SK-N-SH treated with all-trans-retinoic acid at 6 μM for 48 hours (cell line): ENCODE measurements around the gene FTCDNL1.

ENCODE experiments used
- ATAC-seq: fragments of 200-7000 bp; cut with Tn5 transposase; 3 replicates; pipeline ENCODE4 v1.9.1; 2020; ENCODE audit warnings: mild to moderate bottlenecking, moderate library complexity
- ARNTL ChIP-seq: fragments of 450-650 bp; formaldehyde crosslinking; IDR thresholded peaks from 2 replicates; pipeline ENCODE4 v1.5.0; 2020; ENCODE audit warnings: low read depth, mild to moderate bottlenecking, moderate library complexity, borderline replicate concordance
- BACH2 ChIP-seq: fragments of 250-450 bp; sonication (Bioruptor Pico); IDR thresholded peaks from 2 replicates; pipeline ENCODE4 v1.9.0; 2021; ENCODE audit warnings: mild to moderate bottlenecking, borderline replicate concordance
- CREB5 ChIP-seq: fragments of 250-450 bp; sonication (Bioruptor Pico); IDR thresholded peaks from 2 replicates; pipeline ENCODE4 v1.5.1; 2020; ENCODE audit warnings: low read depth, mild to moderate bottlenecking, moderate library complexity
- CSDC2 ChIP-seq: fragments of 250-450 bp; sonication (Bioruptor Pico); IDR thresholded peaks from 2 replicates; pipeline ENCODE4 v1.5.0; 2020; ENCODE audit warnings: mild to moderate bottlenecking, moderate library complexity
- ESRRG ChIP-seq: fragments of 250-450 bp; sonication (Bioruptor Pico); IDR thresholded peaks from 2 replicates; pipeline ENCODE4 v1.6.1; 2021; ENCODE audit warnings: mild to moderate bottlenecking
- GLIS3 ChIP-seq: fragments of 250-450 bp; sonication (Bioruptor Pico); IDR thresholded peaks from 2 replicates; pipeline ENCODE4 v1.5.0; 2020; ENCODE audit warnings: mild to moderate bottlenecking, moderate library complexity
- ISL1 ChIP-seq: fragments of 250-450 bp; sonication (Bioruptor Pico); IDR thresholded peaks from 2 replicates; pipeline ENCODE4 v2.1.2; 2022; ENCODE audit warnings: mild to moderate bottlenecking, moderate library complexity
- OSR1 ChIP-seq: fragments of 250-450 bp; sonication (Bioruptor Pico); IDR thresholded peaks from 2 replicates; pipeline ENCODE4 v1.8.0; 2022; ENCODE audit warnings: moderate library complexity, mild to moderate bottlenecking, inconsistent platforms
- PATZ1 ChIP-seq: fragments of 250-450 bp; sonication (Bioruptor Pico); IDR thresholded peaks from 2 replicates; pipeline ENCODE4 v1.8.0; 2020; ENCODE audit warnings: mild to moderate bottlenecking, moderate library complexity, borderline replicate concordance
- POU6F1 ChIP-seq: fragments of 250-450 bp; sonication (Bioruptor Pico); IDR thresholded peaks from 2 replicates; pipeline ENCODE4 v1.8.0; 2021; ENCODE audit warnings: low read depth, mild to moderate bottlenecking, moderate library complexity, borderline replicate concordance
- PPARA ChIP-seq: fragments of 250-450 bp; sonication (Bioruptor Pico); IDR thresholded peaks from 2 replicates; pipeline ENCODE4 v1.5.0; 2020; ENCODE audit warnings: mild to moderate bottlenecking, borderline replicate concordance
- RARB ChIP-seq: fragments of 250-450 bp; sonication (Bioruptor Pico); IDR thresholded peaks from 2 replicates; pipeline ENCODE4 v1.8.0; 2021; ENCODE audit warnings: mild to moderate bottlenecking, moderate library complexity
- SNAI2 ChIP-seq: fragments of 250-450 bp; sonication (Bioruptor Pico); IDR thresholded peaks from 2 replicates; pipeline ENCODE4 v1.5.0; 2020; ENCODE audit warnings: mild to moderate bottlenecking, moderate library complexity
- TCF4 ChIP-seq: fragments of 250-450 bp; sonication (Bioruptor Pico); IDR thresholded peaks from 2 replicates; pipeline ENCODE4 v1.8.0; 2021; ENCODE audit warnings: mild to moderate bottlenecking, moderate library complexity, borderline replicate concordance
- TOX ChIP-seq: fragments of 250-450 bp; sonication (Bioruptor Pico); IDR thresholded peaks from 2 replicates; pipeline ENCODE4 v1.8.0; 2021; ENCODE audit warnings: mild to moderate bottlenecking, moderate library complexity, borderline replicate concordance
- TSHZ2 ChIP-seq: fragments of 250-450 bp; sonication (Bioruptor Pico); IDR thresholded peaks from 2 replicates; pipeline ENCODE4 v1.5.0; 2020; ENCODE audit warnings: mild to moderate bottlenecking, moderate library complexity
- ZC3H10 ChIP-seq: fragments of 250-450 bp; sonication (Bioruptor Pico); IDR thresholded peaks from 2 replicates; pipeline ENCODE4 v1.5.1; 2021; ENCODE audit warnings: mild to moderate bottlenecking, moderate library complexity
- ZFP3 ChIP-seq: fragments of 250-450 bp; sonication (Bioruptor Pico); IDR thresholded peaks from 2 replicates; pipeline ENCODE4 v1.5.0; 2020; ENCODE audit warnings: mild to moderate bottlenecking, moderate library complexity
- ZFP30 ChIP-seq: fragments of 450-650 bp; formaldehyde crosslinking; IDR thresholded peaks from 2 replicates; pipeline ENCODE4 v1.5.0; 2022; ENCODE audit warnings: mild to moderate bottlenecking, moderate library complexity
- ZNF565 ChIP-seq: fragments of 450-650 bp; formaldehyde crosslinking; conservative IDR thresholded peaks from 2 replicates; pipeline ENCODE4 v1.5.0; 2020; ENCODE audit warnings: low read depth, mild to moderate bottlenecking, moderate library complexity
- ZNF70 ChIP-seq: fragments of 450-650 bp; formaldehyde crosslinking; IDR thresholded peaks from 2 replicates; pipeline ENCODE4 v1.5.0; 2020; ENCODE audit warnings: mild to moderate bottlenecking, moderate library complexity
- ZNF8 ChIP-seq: fragments of 450-650 bp; formaldehyde crosslinking; IDR thresholded peaks from 2 replicates; pipeline ENCODE4 v1.5.0; 2020; ENCODE audit warnings: mild to moderate bottlenecking, moderate library complexity

FTCDNL1 gene

GRCh38 chr2:199883474-199884212, 32.7 kb upstream of the FTCDNL1 start:
- no peak for ATAC-seq
- TF ChIP-seq CREB5 (CRISPR knock-in tag) = no peak
- TF ChIP-seq BACH2 (CRISPR knock-in tag) = no peak
- no peak for TF ChIP-seq TSHZ2 (CRISPR knock-in tag)
- TF ChIP-seq ZNF565 = no peak
- TF ChIP-seq SNAI2 (CRISPR knock-in tag) = no peak
- TF ChIP-seq ZNF70 (CRISPR knock-in tag) = no peak
- TF ChIP-seq ESRRG (CRISPR knock-in tag) = no peak
- no peak for TF ChIP-seq ZFP3 (CRISPR knock-in tag)
- TF ChIP-seq ISL1 (CRISPR knock-in tag) = no peak
- TF ChIP-seq ZFP30 (CRISPR knock-in tag) = no peak
- no peak for TF ChIP-seq GLIS3 (CRISPR knock-in tag)
- TF ChIP-seq ZNF8 (CRISPR knock-in tag) = no peak
- no peak for TF ChIP-seq TCF4 (CRISPR knock-in tag)
- TF ChIP-seq ZC3H10 (CRISPR knock-in tag) = no peak
- TF ChIP-seq CSDC2 (CRISPR knock-in tag) = no peak
- no peak for TF ChIP-seq PPARA (CRISPR knock-in tag)

GRCh38 chr2:199882667-199883066, 31.7 kb upstream of the FTCDNL1 start:
- TF ChIP-seq OSR1 (CRISPR knock-in tag) = no peak
- TF ChIP-seq CREB5 (CRISPR knock-in tag) = no peak
- no peak for TF ChIP-seq RARB (CRISPR knock-in tag)
- TF ChIP-seq CSDC2 (CRISPR knock-in tag) = no peak
- TF ChIP-seq PATZ1 (CRISPR knock-in tag) = no peak
- no peak for TF ChIP-seq TOX (CRISPR knock-in tag)
- no peak for TF ChIP-seq ARNTL (CRISPR knock-in tag)
- TF ChIP-seq ZNF8 (CRISPR knock-in tag) = no peak
- TF ChIP-seq GLIS3 (CRISPR knock-in tag) = no peak
- TF ChIP-seq ZC3H10 (CRISPR knock-in tag) = no peak
- TF ChIP-seq, all 23 proteins: peak for 0
- no peak for ATAC-seq

GRCh38 chr2:199875400-199875799, 24.4 kb upstream of the FTCDNL1 start:
- ATAC-seq = no peak
- TF ChIP-seq ESRRG (CRISPR knock-in tag) (no peak), PPARA (CRISPR knock-in tag) (no peak), ISL1 (CRISPR knock-in tag) (no peak), ZNF565 (no peak), POU6F1 (CRISPR knock-in tag) (no peak), TSHZ2 (CRISPR knock-in tag) (no peak), ZFP3 (CRISPR knock-in tag) (no peak)
- TF ChIP-seq, all 23 proteins: peak for 0
